ENCODE results near the gene CNOT1.
A peak's percentile ranks its signal among the peaks of the same experiment; 100 is the strongest.

Gene CNOT1

GRCh38 chr16:58497935-58498334 lies 131.7 kb downstream of the CNOT1 start:
- TF ChIP-seq EGR2 (tag by site-specific recombination; IDR thresholded peaks at IDR 0.05; ENCODE audit: low read depth) (peak; percentile 39; the same call in 1 of the 2 replicates), REPIN1 (tag by site-specific recombination; IDR thresholded peaks at IDR 0.05; ENCODE audit: low read depth) (no peak), ZNF16 (tag by site-specific recombination; IDR thresholded peaks at IDR 0.05; ENCODE audit: low read depth) (no peak), GLI2 (tag by site-specific recombination; IDR thresholded peaks at IDR 0.05; ENCODE audit: borderline replicate concordance, low read depth) (no peak)
- Histone ChIP-seq H3K9me3 (ENCODE audit: control insufficient read depth, insufficient read depth, low read depth, low read length) (no peaks in the 10 kb centered on the region), H3K36me3 (ENCODE audit: control insufficient read depth in 2 of 2, insufficient read depth in 1 of 2, low read length in 2 of 2) (no peaks in the 10 kb centered on the region), H3K4me1 (ENCODE audit: control insufficient read depth, insufficient read depth, low read length) (peaks cover 5% of the 10 kb centered on the region), H3K27ac (ENCODE audit: extremely low read depth, low read depth, low read length) (no peak overlapping the region), H3K4me3 (ENCODE audit: low read depth, low read length) (no peak overlapping the region)
- POLR2A ChIA-PET = no interaction called here
- CTCF ChIA-PET = interaction anchor here (0.8 kb wide), 1 partner anchor 161 kb away, joined by 5 read pairs; no protein-coding TSS in a partner anchor

DNA sequence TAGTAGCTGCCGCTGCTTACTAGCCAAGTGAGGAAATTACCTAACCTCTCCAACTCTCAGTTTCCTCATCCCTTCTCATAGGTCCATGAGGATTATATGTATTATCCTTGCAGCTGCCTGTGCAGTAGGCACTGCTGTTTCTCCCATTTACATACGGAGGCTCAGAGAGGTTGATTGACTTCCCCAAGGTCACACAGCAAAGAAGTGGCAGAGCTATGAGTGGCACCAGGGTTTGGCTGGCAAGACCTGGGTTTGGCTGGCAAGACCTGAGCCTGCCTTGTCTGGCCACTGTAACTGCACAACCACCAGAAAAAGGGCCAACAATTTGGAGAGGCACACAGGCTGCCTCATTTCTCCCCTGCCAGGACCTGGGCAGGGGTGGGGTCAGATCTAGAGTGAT lies 132.2 kb downstream of the CNOT1 start:
- ChIA-PET POLR2A (no interaction called here), CTCF (interaction anchor here (0.8 kb wide), 1 partner anchor 160 kb away, joined by 5 read pairs; no protein-coding TSS in a partner anchor)
- TF ChIP-seq ZNF768 (tag by site-specific recombination; IDR thresholded peaks at IDR 0.05) (peak; percentile 90), ZNF324 (tag by site-specific recombination; IDR thresholded peaks at IDR 0.05) (no peak)
- H3K27ac ChIP-seq (ENCODE audit: extremely low read depth, low read depth, low read length) = no peak overlapping the region
- H3K4me1 ChIP-seq (ENCODE audit: control insufficient read depth, insufficient read depth, low read length) = peaks cover 5% of the 10 kb centered on the region
- H3K36me3 ChIP-seq (ENCODE audit: control insufficient read depth in 2 of 2, insufficient read depth in 1 of 2, low read length in 2 of 2) = no peaks in the 10 kb centered on the region
- H3K4me3 ChIP-seq (ENCODE audit: low read depth, low read length) = no peak overlapping the region
- no peaks in the 10 kb centered on the region for H3K9me3 ChIP-seq (ENCODE audit: control insufficient read depth, insufficient read depth, low read depth, low read length)

DNA sequence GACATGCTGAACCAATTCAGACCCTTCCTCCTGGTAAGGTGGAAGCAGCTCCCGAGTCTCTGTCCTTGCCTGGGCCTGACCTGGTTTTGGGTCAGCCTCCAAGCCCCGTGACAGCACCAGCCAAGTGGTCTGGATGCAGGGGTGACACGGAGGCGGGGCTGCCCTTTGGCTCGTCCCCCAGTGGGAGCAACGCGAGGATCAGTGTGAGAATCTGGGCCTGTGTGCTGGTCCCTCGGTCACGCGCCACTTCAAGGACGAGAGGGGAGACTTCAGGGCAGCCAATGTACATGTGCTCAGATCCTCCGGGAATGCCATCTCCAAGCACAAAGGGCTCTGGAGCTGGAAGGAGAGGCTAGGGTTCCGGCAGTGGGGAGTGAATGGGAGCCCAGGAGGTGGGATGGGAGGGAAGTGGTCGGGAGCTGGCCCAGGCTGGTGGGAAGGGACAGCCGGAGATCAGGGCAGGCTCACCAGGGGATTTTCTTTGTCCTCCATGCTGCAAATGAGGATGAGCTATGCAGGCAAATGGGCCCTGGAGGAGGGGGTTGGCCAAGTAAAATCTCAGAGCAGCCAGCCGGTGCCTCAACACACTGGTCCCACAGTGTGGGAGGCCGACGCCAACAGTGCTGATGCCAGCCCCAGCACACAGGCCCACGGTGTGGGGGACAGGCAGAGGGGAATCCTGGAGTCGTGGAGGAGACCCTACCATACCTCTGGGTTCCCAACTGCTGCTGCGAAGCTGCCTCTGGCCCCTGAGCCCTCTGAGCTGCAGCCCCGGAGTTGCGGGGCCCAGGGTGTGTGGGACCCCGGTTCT lies 133.9 kb downstream of the CNOT1 start:
- Histone ChIP-seq H3K4me3 (ENCODE audit: low read depth, low read length) (no peak overlapping the region), H3K9me3 (ENCODE audit: control insufficient read depth, insufficient read depth, low read depth, low read length) (no peaks in the 10 kb centered on the region)

GRCh38 chr16:58494981-58495520 lies 134.6 kb downstream of the CNOT1 start:
- no peak overlapping the region for H3K27ac ChIP-seq (ENCODE audit: extremely low read depth, low read depth, low read length)
- TF ChIP-seq, protein P1, sequence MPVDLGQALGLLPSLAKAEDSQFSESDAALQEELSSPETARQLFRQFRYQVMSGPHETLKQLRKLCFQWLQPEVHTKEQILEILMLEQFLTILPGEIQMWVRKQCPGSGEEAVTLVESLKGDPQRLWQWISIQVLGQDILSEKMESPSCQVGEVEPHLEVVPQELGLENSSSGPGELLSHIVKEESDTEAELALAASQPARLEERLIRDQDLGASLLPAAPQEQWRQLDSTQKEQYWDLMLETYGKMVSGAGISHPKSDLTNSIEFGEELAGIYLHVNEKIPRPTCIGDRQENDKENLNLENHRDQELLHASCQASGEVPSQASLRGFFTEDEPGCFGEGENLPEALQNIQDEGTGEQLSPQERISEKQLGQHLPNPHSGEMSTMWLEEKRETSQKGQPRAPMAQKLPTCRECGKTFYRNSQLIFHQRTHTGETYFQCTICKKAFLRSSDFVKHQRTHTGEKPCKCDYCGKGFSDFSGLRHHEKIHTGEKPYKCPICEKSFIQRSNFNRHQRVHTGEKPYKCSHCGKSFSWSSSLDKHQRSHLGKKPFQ (tag by site-specific recombination; IDR thresholded peaks at IDR 0.05) = no peak
- TF ChIP-seq ZBTB20 (tag by site-specific recombination; IDR thresholded peaks at IDR 0.05) = 0 out of 2 replicates have a peak, but pooled peaks have one; percentile 28
- TF ChIP-seq ZNF341 (tag by site-specific recombination; IDR thresholded peaks at IDR 0.05; ENCODE audit: low read depth) = no peak
- TF ChIP-seq MYNN (tag by site-specific recombination; IDR thresholded peaks at IDR 0.05; ENCODE audit: borderline replicate concordance) = peak; percentile 98
- TF ChIP-seq ZNF654 (tag by site-specific recombination; IDR thresholded peaks at IDR 0.05; ENCODE audit: low read depth) = 0 out of 2 replicates have a peak, but pooled peaks have one; percentile 4
- no peak for TF ChIP-seq ZBTB1 (tag by site-specific recombination; IDR thresholded peaks at IDR 0.05)
- no peak for TF ChIP-seq KLF1 (tag by site-specific recombination; IDR thresholded peaks at IDR 0.05)
- TF ChIP-seq, protein P2, sequence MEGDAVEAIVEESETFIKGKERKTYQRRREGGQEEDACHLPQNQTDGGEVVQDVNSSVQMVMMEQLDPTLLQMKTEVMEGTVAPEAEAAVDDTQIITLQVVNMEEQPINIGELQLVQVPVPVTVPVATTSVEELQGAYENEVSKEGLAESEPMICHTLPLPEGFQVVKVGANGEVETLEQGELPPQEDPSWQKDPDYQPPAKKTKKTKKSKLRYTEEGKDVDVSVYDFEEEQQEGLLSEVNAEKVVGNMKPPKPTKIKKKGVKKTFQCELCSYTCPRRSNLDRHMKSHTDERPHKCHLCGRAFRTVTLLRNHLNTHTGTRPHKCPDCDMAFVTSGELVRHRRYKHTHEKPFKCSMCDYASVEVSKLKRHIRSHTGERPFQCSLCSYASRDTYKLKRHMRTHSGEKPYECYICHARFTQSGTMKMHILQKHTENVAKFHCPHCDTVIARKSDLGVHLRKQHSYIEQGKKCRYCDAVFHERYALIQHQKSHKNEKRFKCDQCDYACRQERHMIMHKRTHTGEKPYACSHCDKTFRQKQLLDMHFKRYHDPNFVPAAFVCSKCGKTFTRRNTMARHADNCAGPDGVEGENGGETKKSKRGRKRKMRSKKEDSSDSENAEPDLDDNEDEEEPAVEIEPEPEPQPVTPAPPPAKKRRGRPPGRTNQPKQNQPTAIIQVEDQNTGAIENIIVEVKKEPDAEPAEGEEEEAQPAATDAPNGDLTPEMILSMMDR (tag by site-specific recombination; IDR thresholded peaks at IDR 0.05) = peak; percentile 66
- peak; percentile 83 for TF ChIP-seq PRDM1 (tag by site-specific recombination; IDR thresholded peaks at IDR 0.05)
- H3K9me3 ChIP-seq (ENCODE audit: control insufficient read depth, insufficient read depth, low read depth, low read length) = no peaks in the 10 kb centered on the region
- POLR2A ChIA-PET = interaction anchor here (0.6 to 0.9 kb wide), 3 partner anchors 102 to 348 kb away, joined by 3 read pairs; partner anchors contain the start of gene GINS3
- CTCF ChIA-PET = interaction anchor here (0.9 to 1.9 kb wide), 11 partner anchors 11 to 261 kb away, joined by 3 to 18 read pairs (median 6); no protein-coding TSS in a partner anchor
- no peak overlapping the region for H3K4me3 ChIP-seq (ENCODE audit: low read depth, low read length)
- H3K4me1 ChIP-seq (ENCODE audit: control insufficient read depth, insufficient read depth, low read length) = 0 out of 2 replicates have a peak, but pooled peaks cover under 1% of the 10 kb centered on the region
- no peaks in the 10 kb centered on the region for H3K36me3 ChIP-seq (ENCODE audit: control insufficient read depth in 2 of 2, insufficient read depth in 1 of 2, low read length in 2 of 2)

More for the DNA sequence above, 133.9 kb downstream of the CNOT1 start:
- no peaks in the 10 kb centered on the region for H3K36me3 ChIP-seq (ENCODE audit: control insufficient read depth in 2 of 2, insufficient read depth in 1 of 2, low read length in 2 of 2)
- H3K4me1 ChIP-seq (ENCODE audit: control insufficient read depth, insufficient read depth, low read length) = 0 out of 2 replicates have a peak, but pooled peaks cover 2% of the 10 kb centered on the region
- no peak overlapping the region for H3K27ac ChIP-seq (ENCODE audit: extremely low read depth, low read depth, low read length)
- ChIA-PET CTCF (interaction anchor here (0.6 to 1.9 kb wide), 13 partner anchors 10 to 261 kb away, joined by 3 to 18 read pairs (median 6); no protein-coding TSS in a partner anchor), POLR2A (interaction anchor here (0.6 to 0.9 kb wide), 2 partner anchors 103 to 165 kb away, joined by 3 read pairs; partner anchors contain the start of gene GINS3)
- peak; percentile 28; the same call in 1 of the 2 replicates for TF ChIP-seq ZFHX2 (tag by site-specific recombination; conservative IDR thresholded peaks at IDR 0.05)
- TF ChIP-seq, protein P3, sequence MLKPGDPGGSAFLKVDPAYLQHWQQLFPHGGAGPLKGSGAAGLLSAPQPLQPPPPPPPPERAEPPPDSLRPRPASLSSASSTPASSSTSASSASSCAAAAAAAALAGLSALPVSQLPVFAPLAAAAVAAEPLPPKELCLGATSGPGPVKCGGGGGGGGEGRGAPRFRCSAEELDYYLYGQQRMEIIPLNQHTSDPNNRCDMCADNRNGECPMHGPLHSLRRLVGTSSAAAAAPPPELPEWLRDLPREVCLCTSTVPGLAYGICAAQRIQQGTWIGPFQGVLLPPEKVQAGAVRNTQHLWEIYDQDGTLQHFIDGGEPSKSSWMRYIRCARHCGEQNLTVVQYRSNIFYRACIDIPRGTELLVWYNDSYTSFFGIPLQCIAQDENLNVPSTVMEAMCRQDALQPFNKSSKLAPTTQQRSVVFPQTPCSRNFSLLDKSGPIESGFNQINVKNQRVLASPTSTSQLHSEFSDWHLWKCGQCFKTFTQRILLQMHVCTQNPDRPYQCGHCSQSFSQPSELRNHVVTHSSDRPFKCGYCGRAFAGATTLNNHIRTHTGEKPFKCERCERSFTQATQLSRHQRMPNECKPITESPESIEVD (tag by site-specific recombination; IDR thresholded peaks at IDR 0.05) = no peak
